Adrenal gland (tissue), 12 donors: ENCODE measurements around the gene ARHGEF7. TPM values are rescaled to one million over a fixed set of nuclear protein-coding genes. Genes with fewer than 3 reads are reported as not detected.

Experiments
- DNase-seq, 7 donors: peaks; one replicate each; pipeline ENCODE4 v3.0.0-alpha.2; 2019 to 2020
- H3K27ac ChIP-seq, 5 donors: fragments of 200-600 bp; sonication (generic) in 4 of 5; 1 replicate in 3 of 5; 2 replicates in 2 of 5; pipeline versions ENCODE4 v1.5.1 to v1.8.0; 2016 to 2020; ENCODE audit warnings: mild to moderate bottlenecking in 1 of 5
- H3K27me3 ChIP-seq: fragments of 200-600 bp; 2 replicates; pipeline ENCODE4 v1.8.0; 2021
- H3K36me3 ChIP-seq, 2 donors: fragments of 200-600 bp; replicated peaks in 1 of 2; 1 replicate in 1 of 2; 2 replicates in 1 of 2; pipeline versions ENCODE4 v1.5.1 to v1.8.0; 2018 to 2022
- H3K4me1 ChIP-seq, 2 donors: fragments of 200-600 bp; replicated peaks in 1 of 2; 1 replicate in 1 of 2; 2 replicates in 1 of 2; pipeline versions ENCODE4 v1.5.1 to v1.8.0; 2018 to 2021
- H3K4me3 ChIP-seq, 4 donors: fragments of 200-600 bp; sonication (generic) in 3 of 4; one replicate each; pipeline ENCODE4 v1.5.1; 2016 to 2018
- H3K9me3 ChIP-seq, 3 donors: fragments of 200-600 bp; sonication (generic) in 1 of 3; replicated peaks in 1 of 3; 1 replicate in 2 of 3; 2 replicates in 1 of 3; pipeline versions ENCODE4 v1.5.1 to v1.8.0; 2016 to 2021
- CTCF ChIP-seq, 6 experiments: fragments of 450-650 bp in 4 of 6; fragments of 200-600 bp in 2 of 6; sonication (generic) in 1 of 6; IDR thresholded peaks; 1 replicate in 5 of 6; 2 replicates in 1 of 6; pipeline versions ENCODE4 v1.5.1 to v1.8.0; 2016 to 2021; ENCODE audit warnings: antibody characterized with exemption in 6 of 6, mild to moderate bottlenecking in 2 of 6, moderate library complexity in 1 of 6
- POLR2A ChIP-seq, 2 donors: fragments of 450-650 bp; IDR thresholded peaks; one replicate each; pipeline ENCODE4 v1.6.1; 2017; ENCODE audit warnings: antibody characterized with exemption in 2 of 2, mild to moderate bottlenecking in 2 of 2, moderate library complexity in 1 of 2
- WGBS, 4 donors: extraction: QIAGEN DNeasy Blood & Tissue Kit in 2 of 4; methylation state at CpG; one replicate each; pipeline versions ENCODE4 v1.1.5 to v1.1.7; 2013 to 2017; 5-methylcytosine and 5-hydroxymethylcytosine counted together
- intact Hi-C, 2 donors: fragments of 100-400 bp; cut with DNase I; formaldehyde crosslinking; loops; one replicate each; pipeline versions ENCODE4 v1.14.1 to v1.15.0; 2022 to 2023
- polyA plus RNA-seq, 3 donors: library from polyadenylated mRNA; stranded (reverse); fragments of 200-250 nt in 2 of 3; fragments of 350-450 nt in 1 of 3; fragmentation: Illumina TruSeq in 1 of 3; extraction: RNeasy Lipid Tissue Mini Kit (QIAGEN cat#74804) in 1 of 3; gene quantifications; one replicate each; pipeline ENCODE4 v1.2.3, GENCODE V29; 2013 to 2014
- total RNA-seq, 9 donors: library from RNA; depleted of rRNA in 4 of 9; stranded (reverse); fragments of >200 nt in 4 of 9; fragments of 120-200 nt in 1 of 9; fragmentation: NEBNext Ultra II Directional in 1 of 9; extraction: Animal tissue kit (Norgen Biotek cat#: 25700) in 1 of 9; gene quantifications; one replicate each; pipeline versions ENCODE4 v1.1.0 to v1.2.4, GENCODE V29; 2013 to 2023
- donor health status: healthy with polysubstance abuse.
- donor health status: Bipolar disorder and iron deficiency.
- donor health status: DM: yes; HTN: yes; CAD: no.
- donor health status: DM: no; HTN: no; CAD: no.
- donor health status: DM: no; HTN: no; CAD: no.
- donor health status: DM: yes; HTN: yes; CAD: no.

Gene ARHGEF7
- total and polyA plus RNA-seq, 12 donors, result 25.3 to 69.3 (median 53.2) TPM

DNA sequence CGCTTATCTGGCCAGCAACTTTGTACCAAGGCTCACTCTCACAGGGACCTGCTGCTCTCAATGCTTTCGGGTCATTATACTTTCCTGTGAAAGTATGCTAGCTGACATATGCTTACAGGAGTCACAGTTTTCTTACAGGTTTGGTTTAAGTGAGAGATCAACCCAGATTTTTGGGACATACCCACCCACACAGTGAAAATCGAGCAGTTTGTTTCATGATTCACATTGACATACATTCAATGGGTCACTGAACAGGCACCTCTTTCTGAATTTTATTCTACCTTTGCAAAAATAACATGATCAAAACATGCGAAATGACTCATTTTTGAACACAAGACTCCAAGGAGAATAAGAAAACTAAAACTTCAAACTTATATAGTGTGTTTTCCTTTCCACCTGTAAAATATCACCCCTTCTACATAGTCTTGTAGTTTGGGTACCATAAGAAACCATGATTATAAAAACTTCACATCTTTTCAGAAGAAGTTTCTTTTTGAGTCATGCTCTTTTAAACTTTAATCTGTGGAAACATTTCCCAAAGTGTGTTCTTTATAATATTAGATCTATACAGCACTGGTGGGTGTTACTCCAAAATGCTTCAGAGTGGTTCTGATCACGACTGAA, 161.0 kb downstream of the ARHGEF7 start:
- TF ChIP-seq CTCF (IDR thresholded peaks at IDR 0.05) (no peak), POLR2A (IDR thresholded peaks at IDR 0.05) (no peak)
- no peaks in the 10 kb centered on the region for H3K27me3 ChIP-seq
- 93 to 97% (median 94%) methylated on average over 5 of the region's 5 CpGs for WGBS, 4 donors
- intact Hi-C loops, result no loop called here
- H3K36me3 ChIP-seq, result peaks cover 0 to 76% of the 10 kb centered on the region in 2 donors
- H3K27ac ChIP-seq, result no peak overlapping the region
- no peak for DNase-seq
- no peaks in the 10 kb centered on the region for H3K9me3 ChIP-seq
- no peaks in the 10 kb centered on the region for H3K4me1 ChIP-seq
- no peak overlapping the region for H3K4me3 ChIP-seq

- Histone ChIP-seq H3K9me3 (no peaks in the 10 kb centered on the region), H3K27ac (no peak overlapping the region), H3K27me3 (no peaks in the 10 kb centered on the region), H3K4me3 (no peak overlapping the region), H3K36me3 (peaks cover 0 to 77% of the 10 kb centered on the region in 2 donors), H3K4me1 (peaks cover 4 to 11% of the 10 kb centered on the region in 2 donors)
- no peak for TF ChIP-seq CTCF (IDR thresholded peaks at IDR 0.05)
- TF ChIP-seq POLR2A (IDR thresholded peaks at IDR 0.05), result no peak
- DNase-seq, result peak in 1 of 7 donors; percentile 21
- intact Hi-C loops, result no loop called here
- 89 to 100% (median 96%) methylated on average over 10 of the region's 10 CpGs for WGBS, 4 donors
These were observed 163.1 kb downstream of the ARHGEF7 start for GRCh38 chr13:111278258-111278657.

- intact Hi-C loops, result no loop called here
- 90 to 94% (median 93%) methylated on average over 12 to 17 of the region's 17 CpGs for WGBS, 4 donors
- DNase-seq, result peak in 1 of 7 donors; percentile 43
- Histone ChIP-seq H3K4me1 (peaks cover 4 to 11% of the 10 kb centered on the region in 2 donors), H3K27ac (no peak overlapping the region), H3K9me3 (no peaks in the 10 kb centered on the region), H3K36me3 (peaks cover 0 to 75% of the 10 kb centered on the region in 2 donors), H3K4me3 (no peak overlapping the region), H3K27me3 (no peaks in the 10 kb centered on the region)
- TF ChIP-seq CTCF (IDR thresholded peaks at IDR 0.05) (no peak), POLR2A (IDR thresholded peaks at IDR 0.05) (no peak)
These were observed 163.9 kb downstream of the ARHGEF7 start for GRCh38 chr13:111278743-111279652.

DNA sequence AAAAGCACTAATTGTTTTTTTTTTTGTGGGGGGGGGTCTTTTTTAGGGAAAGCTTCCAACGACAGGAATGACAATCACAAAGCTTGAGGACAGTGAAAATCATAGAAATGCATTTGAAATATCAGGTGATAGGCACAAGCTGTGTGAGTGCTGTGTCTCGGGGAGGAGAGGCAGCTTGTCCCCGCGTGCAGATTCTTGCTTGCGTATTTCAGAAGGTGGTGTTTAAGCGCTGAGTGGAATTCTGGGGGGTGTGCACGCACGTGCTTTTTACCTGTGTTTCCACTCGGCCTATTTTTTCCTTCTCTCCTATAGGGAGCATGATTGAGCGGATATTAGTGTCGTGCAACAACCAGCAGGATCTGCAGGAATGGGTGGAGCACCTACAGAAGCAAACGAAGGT, 165.1 kb downstream of the ARHGEF7 start:
- intact Hi-C loops, result no loop called here
- Histone ChIP-seq H3K27ac (no peak overlapping the region), H3K4me3 (no peak overlapping the region)

More for the DNA sequence above, 165.1 kb downstream of the ARHGEF7 start:
- Histone ChIP-seq H3K27me3 (no peaks in the 10 kb centered on the region), H3K9me3 (no peaks in the 10 kb centered on the region), H3K4me1 (peaks cover 4 to 11% of the 10 kb centered on the region in 2 donors), H3K36me3 (peaks cover 0 to 82% of the 10 kb centered on the region in 2 donors)
- no peak for DNase-seq
- 92 to 96% (median 94%) methylated on average over 12 of the region's 12 CpGs for WGBS, 4 donors
- TF ChIP-seq POLR2A (IDR thresholded peaks at IDR 0.05) (no peak), CTCF (IDR thresholded peaks at IDR 0.05) (no peak)
